ENCODE measurements around the gene THUMPD2.

GRCh38 chr2:39688181-39688580 lies 90.9 kb downstream of the THUMPD2 start:
- TF ChIP-seq CTCF (conservative IDR thresholded peaks at IDR 0.05) (no peak), EZH2 (IDR thresholded peaks at IDR 0.05; ENCODE audit: low read depth) (no peak)
